Naive thymus-derived CD8-positive, alpha-beta T cell (primary cell): ENCODE results near the gene TUBD1. TPM values are rescaled to one million over a fixed set of nuclear protein-coding genes. Genes with fewer than 3 reads are reported as not detected.
"Not testable (repeated sequence)": the region's sequence is repeated elsewhere in the genome, so short reads cannot be mapped to it uniquely, and the experiment has no call there.

ENCODE experiments used
- ATAC-seq, 2 donors: fragments of 150-1000 bp; cut with Tn5 transposase in 1 of 2; sonication (Bioruptor Pico), chemical (Tn5 transposase) in 1 of 2; 1 replicate in 1 of 2; 2 replicates in 1 of 2; pipeline ENCODE4 v1.10.0; 2021; ENCODE audit warnings: mild to moderate bottlenecking in 2 of 2, moderate library complexity in 2 of 2
- POLR2A ChIA-PET: fragments of 350-600 bp; sonication (Branson Sonifier 250); formaldehyde crosslinking; loops from one replicate; lab custom pipeline; 2021; ENCODE audit warnings: antibody characterized with exemption; lab: Charles Lee
- DNase-seq, 10 donors: peaks; one replicate each; pipeline versions ENCODE4 v3.0.0 to v3.0.0-alpha.2; 2020 to 2022
- H3K27ac Mint-ChIP-seq, 10 donors: one replicate each; pipeline ENCODE4 v1.8.0; 2020 to 2022; ENCODE audit warnings: mild to moderate bottlenecking in 10 of 10, mixed read lengths in 10 of 10, moderate library complexity in 4 of 10, inconsistent platforms in 1 of 10
- H3K27me3 Mint-ChIP-seq, 5 donors: one replicate each; pipeline ENCODE4 v1.8.0; 2021 to 2022; ENCODE audit warnings: mixed read lengths in 5 of 5
- H3K36me3 Mint-ChIP-seq, 3 donors: one replicate each; pipeline ENCODE4 v1.8.0; 2020 to 2022; ENCODE audit warnings: mixed read lengths in 3 of 3, mild to moderate bottlenecking in 2 of 3, inconsistent platforms in 1 of 3
- H3K4me1 Mint-ChIP-seq, 4 donors: one replicate each; pipeline ENCODE4 v1.8.0; 2021 to 2022; ENCODE audit warnings: mixed read lengths in 4 of 4
- H3K4me3 Mint-ChIP-seq, 10 donors: one replicate each; pipeline ENCODE4 v1.8.0; 2020 to 2022; ENCODE audit warnings: mild to moderate bottlenecking in 10 of 10, mixed read lengths in 10 of 10, moderate library complexity in 6 of 10, inconsistent platforms in 1 of 10
- H3K9me3 Mint-ChIP-seq, 9 donors: one replicate each; pipeline ENCODE4 v1.8.0; 2020 to 2022; ENCODE audit warnings: mixed read lengths in 9 of 9, mild to moderate bottlenecking in 3 of 9, inconsistent platforms in 1 of 9, moderate library complexity in 1 of 9
- polyA plus RNA-seq, 3 donors: library from polyadenylated mRNA; unstranded; fragments of 300-500 nt; fragmentation: Illumina TruSeq; gene quantifications; one replicate each; pipeline ENCODE4 v1.2.3, GENCODE V29; 2021
- total RNA-seq, 8 experiments: library from RNA in 2 of 8; stranded (reverse) in 2 of 8; gene quantifications; one replicate each; pipeline ENCODE4 v1.2.3 and lab custom pipeline; 2021 to 2026

TUBD1 gene
- total and polyA plus RNA-seq, 5 experiments from 2014 or later, result 16.9 to 36.7 (median 24.0) TPM

DNA sequence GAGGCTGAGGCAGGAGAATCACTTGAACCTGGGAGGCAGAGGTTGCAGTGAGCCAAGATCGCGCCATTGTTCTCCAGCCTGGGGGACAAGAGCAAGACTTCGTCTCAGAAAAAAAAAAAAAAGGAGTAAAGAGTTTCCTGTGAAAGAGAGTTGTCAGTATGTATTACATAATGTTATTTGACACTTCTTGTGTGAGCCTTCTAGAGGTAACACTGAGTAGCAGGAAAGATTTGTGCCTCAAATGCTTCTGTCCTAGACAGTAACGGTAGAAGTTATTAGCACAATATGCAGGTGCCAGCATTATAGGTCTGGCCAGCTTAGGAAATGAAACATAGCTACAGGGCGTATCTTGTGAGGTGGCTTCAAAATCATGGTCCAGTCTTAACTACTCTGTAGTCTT lies 6.4 kb upstream of the TUBD1 start:
- POLR2A ChIA-PET, result no interaction called here
- Mint-ChIP-seq H3K27ac (peak overlapping the region in 5 of 10 donors; percentile 19 to 76 (median 43)), H3K27me3 (no peaks in the 10 kb centered on the region), H3K9me3 (no peaks in the 10 kb centered on the region), H3K4me3 (peak overlapping the region in 4 of 10 donors; percentile 4 to 29 (median 18)), H3K36me3 (peaks cover 0 to 25% (median 1%) of the 10 kb centered on the region in 3 donors), H3K4me1 (peaks cover 10 to 60% (median 48%) of the 10 kb centered on the region in 4 donors)
- peak in 1 of 2 donors; percentile 25 for ATAC-seq
- DNase-seq, result peak in 1 of 10 donors; percentile 32

DNA sequence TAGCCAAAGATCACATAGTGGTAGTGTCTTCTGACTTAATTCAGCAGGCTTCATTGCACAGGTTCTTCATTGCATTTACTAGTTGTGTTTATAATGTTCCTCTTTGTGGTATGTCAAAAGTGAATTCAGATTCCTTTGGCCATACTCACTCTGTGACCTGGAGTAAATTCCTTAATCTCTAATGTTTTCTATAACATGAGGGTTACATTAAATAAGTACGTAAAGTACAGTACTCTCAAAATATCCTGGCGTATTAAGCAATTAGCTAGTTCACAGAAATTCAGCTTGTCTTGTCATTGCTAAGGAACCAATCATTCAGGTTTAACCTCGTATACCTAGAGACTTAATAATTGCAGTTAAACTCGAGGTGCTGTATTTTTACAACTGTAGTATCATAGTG lies 4.3 kb upstream of the TUBD1 start:
- ATAC-seq (no peak), DNase-seq (no peak)
- Mint-ChIP-seq H3K9me3 (no peaks in the 10 kb centered on the region), H3K36me3 (peaks cover 0 to 17% (median 5%) of the 10 kb centered on the region in 3 donors), H3K27ac (peak overlapping the region in 1 of 10 donors; percentile 43), H3K4me1 (peaks cover 14 to 66% (median 53%) of the 10 kb centered on the region in 4 donors), H3K4me3 (no peak overlapping the region), H3K27me3 (no peaks in the 10 kb centered on the region)
- POLR2A ChIA-PET, result no interaction called here

DNA sequence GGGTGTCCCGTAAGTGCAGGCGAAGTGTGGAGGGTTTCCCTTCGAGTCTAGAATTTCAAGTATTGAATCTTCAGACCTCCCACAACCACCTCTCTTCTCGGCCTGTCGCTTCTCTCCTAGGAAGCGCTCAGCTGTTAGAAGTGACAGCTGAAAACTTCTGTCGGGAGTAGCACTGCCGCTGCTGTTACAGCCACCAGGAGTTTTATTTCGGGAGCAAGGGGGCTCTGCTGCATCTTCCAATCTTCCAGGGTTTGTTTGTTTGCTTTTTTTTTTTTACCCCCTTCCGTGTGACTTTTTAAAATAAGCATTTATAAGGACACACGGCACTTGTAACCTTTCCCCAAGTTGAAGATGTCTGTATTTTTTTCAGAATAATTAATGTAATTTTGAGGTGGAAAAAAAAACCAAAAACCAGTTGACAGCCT lies 945 bp upstream of the TUBD1 start:
- Mint-ChIP-seq H3K9me3 (no peaks in the 10 kb centered on the region), H3K27me3 (no peaks in the 10 kb centered on the region), H3K27ac (peak overlapping the region; percentile 98 to 100 (median 99)), H3K4me1 (peaks cover 20 to 66% (median 58%) of the 10 kb centered on the region in 4 donors), H3K36me3 (peaks cover 3 to 32% (median 5%) of the 10 kb centered on the region in 3 donors), H3K4me3 (peak overlapping the region; percentile 97 to 100 (median 100))
- POLR2A ChIA-PET, result interaction anchor here (0.6 to 2.4 kb wide), 7 partner anchors 9 to 329 kb away, joined by 3 to 19 read pairs (median 3); partner anchors contain the start of gene RNFT1
- DNase-seq, result no peak
- ATAC-seq, result peak; percentile 12 to 32

DNA sequence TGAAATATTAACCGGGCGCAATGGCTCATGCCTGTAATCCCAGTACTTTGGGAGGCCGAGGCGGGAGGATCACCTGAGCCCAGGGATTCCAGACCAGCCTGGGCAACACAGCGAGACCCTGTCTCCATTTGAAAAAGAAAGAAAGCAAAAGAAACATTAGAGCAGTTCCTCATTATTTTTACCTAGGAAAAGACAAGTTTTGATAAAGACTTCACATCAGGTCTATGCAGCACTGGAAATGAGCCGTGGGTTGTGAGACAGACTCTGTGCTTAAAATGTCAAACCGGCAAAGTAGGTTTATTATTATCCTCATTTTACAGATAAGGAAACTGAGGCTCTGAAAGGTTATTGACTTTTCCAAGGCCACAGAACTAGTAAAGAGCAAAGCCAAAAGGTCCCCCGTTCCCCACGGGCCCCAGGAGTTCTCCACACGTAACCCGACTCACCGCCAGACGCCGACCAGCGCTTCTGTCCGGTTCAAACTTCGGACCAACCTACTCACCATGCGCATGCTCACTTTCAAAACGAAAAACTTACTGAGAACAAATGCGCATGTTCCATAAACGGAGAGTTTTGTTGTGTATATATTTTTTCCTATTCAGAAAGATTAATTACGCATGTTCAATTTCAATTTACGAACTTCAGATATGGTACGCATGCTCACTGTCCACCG lies 356 bp downstream of the TUBD1 start:
- Mint-ChIP-seq H3K27me3 (no peaks in the 10 kb centered on the region), H3K36me3 (peaks cover 5 to 41% (median 8%) of the 10 kb centered on the region in 3 donors), H3K9me3 (no peaks in the 10 kb centered on the region), H3K27ac (peak overlapping the region; percentile 98 to 100 (median 99)), H3K4me1 (peaks cover 25 to 71% (median 63%) of the 10 kb centered on the region in 4 donors), H3K4me3 (peak overlapping the region; percentile 97 to 100 (median 100))
- POLR2A ChIA-PET, result interaction anchor here (0.6 to 2.4 kb wide), 8 partner anchors 21 to 1635 kb away, joined by 3 to 19 read pairs (median 3); partner anchors contain the start of genes CLTC and RNFT1
- ATAC-seq (no peak), DNase-seq (no peak)

DNA sequence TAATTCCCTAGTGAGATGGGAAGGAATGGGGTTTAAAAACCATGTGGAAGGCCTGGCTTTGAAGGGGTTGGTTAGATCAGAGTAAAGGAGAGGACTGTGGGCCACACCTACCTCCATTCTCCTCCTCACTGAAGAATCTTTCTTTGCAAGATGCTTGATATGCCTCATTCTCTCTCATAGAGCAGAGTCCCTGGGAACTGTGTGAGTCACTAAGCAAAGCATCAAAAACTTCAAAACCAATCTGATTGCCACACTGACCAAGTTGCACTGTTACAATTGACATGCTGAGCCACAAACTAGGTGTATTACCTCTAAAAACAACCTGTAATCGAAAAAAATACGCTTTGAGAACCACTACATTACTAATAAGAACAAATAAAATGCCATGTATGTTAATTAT lies 2.0 kb downstream of the TUBD1 start:
- Mint-ChIP-seq H3K27me3 (no peaks in the 10 kb centered on the region), H3K27ac (peak overlapping the region in 9 of 10 donors; percentile 17 to 89 (median 67)), H3K36me3 (peaks cover 5 to 52% (median 8%) of the 10 kb centered on the region in 3 donors), H3K4me3 (peak overlapping the region; percentile 11 to 100 (median 98)), H3K4me1 (peaks cover 26 to 68% (median 59%) of the 10 kb centered on the region in 4 donors), H3K9me3 (no peaks in the 10 kb centered on the region)
- DNase-seq, result no peak
- ATAC-seq, result no peak
- POLR2A ChIA-PET, result no interaction called here

DNA sequence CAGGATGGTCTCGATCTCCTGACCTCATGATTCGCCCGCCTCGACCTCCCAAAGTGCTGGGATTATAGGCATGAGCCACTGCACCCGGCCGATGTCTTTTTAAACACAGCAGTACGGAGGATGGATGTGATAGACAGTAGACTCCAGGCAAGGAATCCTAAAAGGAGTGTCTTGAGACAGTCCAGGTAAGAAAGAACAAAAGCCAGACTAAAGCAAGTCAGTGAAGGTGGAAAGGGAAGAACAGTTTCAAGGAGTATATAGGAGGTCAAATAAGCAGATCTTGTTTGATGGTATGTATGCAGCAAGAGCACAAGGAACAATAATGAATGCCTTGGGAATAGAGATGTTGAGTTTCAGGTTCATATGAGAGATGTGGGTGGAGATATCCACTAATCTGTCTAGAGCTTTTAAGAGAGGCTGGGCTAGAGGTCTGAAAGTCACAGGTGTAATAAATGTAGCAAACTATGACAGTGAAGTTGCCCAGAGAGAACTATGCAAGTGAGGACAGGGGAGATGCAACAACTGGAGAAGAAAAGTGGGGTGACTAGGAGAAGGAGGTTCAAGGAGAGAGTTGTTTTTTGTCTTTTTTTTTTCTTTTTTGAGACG lies 4.5 kb downstream of the TUBD1 start:
- Mint-ChIP-seq H3K9me3 (no peaks in the 10 kb centered on the region), H3K36me3 (peaks cover 5 to 74% (median 11%) of the 10 kb centered on the region in 3 donors), H3K4me3 (peak overlapping the region in 5 of 10 donors; percentile 3 to 80 (median 42)), H3K27ac (peak overlapping the region in 8 of 10 donors; percentile 1 to 89 (median 60)), H3K4me1 (peaks cover 19 to 52% (median 41%) of the 10 kb centered on the region in 4 donors), H3K27me3 (no peaks in the 10 kb centered on the region)
- POLR2A ChIA-PET, result no interaction called here
- DNase-seq (no peak), ATAC-seq (no peak)

DNA sequence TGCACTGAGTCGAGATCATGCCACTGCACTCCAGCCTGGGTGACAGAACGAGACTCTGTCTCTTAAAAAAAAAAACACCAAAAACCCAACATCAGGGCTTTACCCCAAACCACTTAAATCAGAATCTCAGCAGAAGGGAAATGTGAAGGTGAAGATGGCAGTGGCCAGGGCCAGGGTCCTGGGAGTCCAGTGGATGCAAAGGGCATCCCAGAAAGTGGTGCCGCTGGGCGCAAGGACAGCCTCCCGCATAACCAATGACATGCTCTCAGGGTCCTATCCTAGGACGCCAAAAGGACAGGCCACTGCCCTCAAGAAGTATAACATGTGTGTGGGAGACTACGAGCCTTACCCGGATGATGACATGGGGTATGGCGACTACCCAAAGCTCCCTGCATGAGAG lies 7.9 kb downstream of the TUBD1 start:
- H3K4me1 Mint-ChIP-seq, result peaks cover 8 to 28% (median 17%) of the 10 kb centered on the region in 4 donors
- H3K4me3 Mint-ChIP-seq, result no peak overlapping the region
- H3K36me3 Mint-ChIP-seq, result peaks cover 0 to 89% (median 13%) of the 10 kb centered on the region in 3 donors
- POLR2A ChIA-PET, result no interaction called here
- peak overlapping the region in 1 of 10 donors; percentile 9 for H3K27ac Mint-ChIP-seq
- ATAC-seq (no peak), DNase-seq (no peak)
- H3K9me3 Mint-ChIP-seq, result no peaks in the 10 kb centered on the region
- H3K27me3 Mint-ChIP-seq, result no peaks in the 10 kb centered on the region

DNA sequence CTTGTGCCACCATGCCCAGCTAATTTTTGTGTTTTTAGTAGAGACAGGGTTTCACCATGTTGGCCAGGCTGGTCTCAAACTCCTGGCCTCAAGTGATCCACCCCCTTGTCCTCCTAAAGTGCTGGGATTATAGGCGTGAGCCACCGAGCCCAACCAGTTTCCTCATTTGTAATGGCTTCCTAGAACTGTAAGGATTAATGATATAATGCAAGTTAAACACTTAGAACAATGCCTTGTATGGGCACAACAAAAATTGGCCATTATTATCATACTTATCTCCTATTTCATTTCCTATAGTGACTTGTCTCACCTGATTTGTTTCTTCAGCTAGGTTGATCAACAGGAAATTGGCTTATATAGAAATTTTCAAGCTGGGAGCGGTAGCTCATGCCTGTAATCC lies 14.1 kb downstream of the TUBD1 start:
- H3K27ac Mint-ChIP-seq, result no peak overlapping the region
- H3K4me3 Mint-ChIP-seq, result no peak overlapping the region
- POLR2A ChIA-PET, result interaction anchor here (0.7 kb wide), 2 partner anchors 100 to 539 kb away, joined by 3 to 7 read pairs; no protein-coding TSS in a partner anchor
- peaks cover 4 to 81% (median 12%) of the 10 kb centered on the region in 3 donors for H3K36me3 Mint-ChIP-seq
- DNase-seq (no peak), ATAC-seq (no peak)
- H3K27me3 Mint-ChIP-seq, result no peaks in the 10 kb centered on the region
- H3K4me1 Mint-ChIP-seq, result peaks cover 0 to 2% (median under 1%) of the 10 kb centered on the region in 4 donors
- H3K9me3 Mint-ChIP-seq, result no peaks in the 10 kb centered on the region

DNA sequence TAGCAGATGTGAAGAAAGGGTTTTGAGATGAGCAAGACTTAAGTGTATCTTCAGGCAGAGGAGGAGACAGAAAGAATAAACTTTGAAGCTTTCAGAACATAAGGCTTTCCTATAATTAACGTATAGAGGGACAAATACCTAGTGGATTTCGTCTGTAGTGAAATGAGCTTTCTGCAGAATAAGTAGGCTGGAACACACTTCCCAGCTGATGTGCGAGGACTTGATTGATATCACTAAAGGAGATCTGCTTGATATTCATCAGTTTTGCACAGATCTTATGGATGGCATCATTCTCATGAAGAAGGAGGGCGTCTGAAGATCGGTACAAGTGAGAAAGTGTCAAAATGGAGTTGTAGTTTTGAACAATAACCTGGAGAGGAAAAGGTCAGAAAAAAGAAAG lies 14.8 kb downstream of the TUBD1 start:
- peaks cover 4 to 82% (median 12%) of the 10 kb centered on the region in 3 donors for H3K36me3 Mint-ChIP-seq
- DNase-seq, result no peak
- H3K27me3 Mint-ChIP-seq, result no peaks in the 10 kb centered on the region
- POLR2A ChIA-PET, result no interaction called here
- H3K4me1 Mint-ChIP-seq, result peaks cover 0 to 2% (median under 1%) of the 10 kb centered on the region in 4 donors
- H3K9me3 Mint-ChIP-seq, result no peaks in the 10 kb centered on the region
- H3K4me3 Mint-ChIP-seq, result no peak overlapping the region
- no peak for ATAC-seq
- peak overlapping the region in 3 of 10 donors; percentile 11 to 71 (median 29) for H3K27ac Mint-ChIP-seq

DNA sequence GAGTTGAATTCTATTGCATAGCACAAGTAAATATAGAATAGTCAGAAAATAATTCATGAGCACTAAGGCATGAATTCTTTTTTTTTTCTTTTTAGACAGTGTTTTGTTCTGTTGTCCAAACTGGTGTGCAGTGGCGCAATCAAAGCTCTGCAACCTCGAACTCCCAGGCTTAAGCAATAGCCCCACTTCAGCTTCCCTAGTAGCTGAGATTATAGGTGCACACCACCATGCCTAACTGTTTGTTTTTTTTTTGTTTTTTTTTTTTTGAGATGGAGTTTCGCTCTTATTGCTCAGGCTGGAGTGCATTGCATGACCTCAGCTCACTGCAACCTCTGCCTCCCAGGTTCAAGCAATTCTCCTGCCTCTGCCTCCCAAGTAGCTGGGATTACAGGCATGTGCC lies 16.6 kb downstream of the TUBD1 start:
- no peak for DNase-seq
- peak overlapping the region in 2 of 10 donors; percentile 5 to 40 for H3K27ac Mint-ChIP-seq
- POLR2A ChIA-PET, result no interaction called here
- H3K4me1 Mint-ChIP-seq, result peaks cover 0 to 2% (median under 1%) of the 10 kb centered on the region in 4 donors
- peaks cover 4 to 81% (median 10%) of the 10 kb centered on the region in 3 donors for H3K36me3 Mint-ChIP-seq
- no peaks in the 10 kb centered on the region for H3K9me3 Mint-ChIP-seq
- H3K4me3 Mint-ChIP-seq, result no peak overlapping the region
- no peaks in the 10 kb centered on the region for H3K27me3 Mint-ChIP-seq
- ATAC-seq, result no peak

DNA sequence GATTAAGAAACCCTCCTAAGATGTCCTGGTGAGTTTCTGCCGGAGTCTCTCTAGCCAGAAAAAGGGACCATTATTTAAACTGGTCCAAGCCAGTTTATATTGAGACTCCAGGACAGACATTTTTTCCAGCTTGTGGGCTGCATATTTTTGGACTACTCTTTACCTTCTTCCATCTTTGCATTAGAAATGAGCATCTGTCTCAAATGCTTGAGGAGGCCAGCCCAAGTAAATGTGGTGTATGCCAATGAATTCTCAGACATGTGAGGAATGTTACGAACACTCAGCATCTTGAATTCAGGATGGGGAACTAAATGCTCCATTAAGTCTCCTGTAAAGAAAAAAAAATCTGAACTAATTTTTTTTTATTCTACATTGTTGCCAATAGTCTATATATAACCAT lies 18.4 kb downstream of the TUBD1 start:
- H3K27ac Mint-ChIP-seq, result no peak overlapping the region
- H3K4me3 Mint-ChIP-seq, result no peak overlapping the region
- POLR2A ChIA-PET, result no interaction called here

DNA sequence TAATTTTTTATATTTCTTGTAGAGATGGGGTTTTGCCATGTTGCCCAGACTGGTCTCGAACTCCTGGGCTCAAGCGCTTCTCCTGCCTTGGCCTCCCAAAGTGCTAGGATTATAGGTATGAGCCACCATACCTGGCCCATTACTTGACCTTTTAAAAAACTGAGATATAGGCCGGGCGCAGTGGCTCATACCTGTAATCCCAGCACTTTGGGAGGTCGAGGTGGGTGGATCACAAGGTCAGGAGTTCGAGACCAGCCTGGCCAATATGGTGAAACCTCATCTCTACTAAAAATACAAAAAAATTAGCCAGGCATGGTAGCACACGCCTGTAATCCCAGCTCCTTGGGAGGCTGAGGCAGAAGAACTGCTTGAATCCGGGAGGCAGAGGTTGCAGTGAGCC lies 19.3 kb downstream of the TUBD1 start:
- POLR2A ChIA-PET, H3K4me1 Mint-ChIP-seq, H3K27ac Mint-ChIP-seq, H3K27me3 Mint-ChIP-seq, ATAC-seq, H3K9me3 Mint-ChIP-seq, H3K4me3 Mint-ChIP-seq, DNase-seq: not testable (repeated sequence)
- peaks cover 4 to 81% (median 13%) of the 10 kb centered on the region in 3 donors for H3K36me3 Mint-ChIP-seq

More for the DNA sequence above, 18.4 kb downstream of the TUBD1 start:
- no peaks in the 10 kb centered on the region for H3K27me3 Mint-ChIP-seq
- DNase-seq (no peak), ATAC-seq (no peak)
- peaks cover 4 to 81% (median 12%) of the 10 kb centered on the region in 3 donors for H3K36me3 Mint-ChIP-seq
- peaks cover 0 to 5% (median under 1%) of the 10 kb centered on the region in 4 donors for H3K4me1 Mint-ChIP-seq
- no peaks in the 10 kb centered on the region for H3K9me3 Mint-ChIP-seq
